Measurements from ENCODE around the gene HHAT.

GRCh38 chr1:210441028-210441427, 112.3 kb downstream of the HHAT start:
- TF ChIP-seq HMG20A (CRISPR knock-in tag; conservative IDR thresholded peaks at IDR 0.05) (no peak), CBX2 (IDR thresholded peaks at IDR 0.05; ENCODE audit: insufficient read depth, low read length, poor library complexity, severe bottlenecking) (no peak), FOS (IDR thresholded peaks at IDR 0.05; ENCODE audit: extremely low read depth, insufficient read length) (no peak), VEZF1 (CRISPR knock-in tag; IDR thresholded peaks at IDR 0.05) (no peak), CTCF (IDR thresholded peaks at IDR 0.05 in 2 of 3, conservative IDR thresholded peaks at IDR 0.05 in 1 of 3; ENCODE audit: insufficient read depth in 2 of 3, low read depth in 1 of 3, low read length in 3 of 3) (no peak), POLR2AphosphoS5 (IDR thresholded peaks at IDR 0.05; ENCODE audit: control insufficient read depth, insufficient read depth, low read depth, low read length) (no peak), ZBTB11 (CRISPR knock-in tag; IDR thresholded peaks at IDR 0.05) (no peak), ZC3H11A (IDR thresholded peaks at IDR 0.05; ENCODE audit: low read depth, low read length) (no peak), ZSCAN32 (CRISPR knock-in tag; IDR thresholded peaks at IDR 0.05) (no peak), NFE2L1 (tag; IDR thresholded peaks at IDR 0.05; ENCODE audit: borderline replicate concordance, low read depth) (no peak), ZNF239 (CRISPR knock-in tag; IDR thresholded peaks at IDR 0.05) (no peak)
